ENCODE results near the gene WDR93.

DNA sequence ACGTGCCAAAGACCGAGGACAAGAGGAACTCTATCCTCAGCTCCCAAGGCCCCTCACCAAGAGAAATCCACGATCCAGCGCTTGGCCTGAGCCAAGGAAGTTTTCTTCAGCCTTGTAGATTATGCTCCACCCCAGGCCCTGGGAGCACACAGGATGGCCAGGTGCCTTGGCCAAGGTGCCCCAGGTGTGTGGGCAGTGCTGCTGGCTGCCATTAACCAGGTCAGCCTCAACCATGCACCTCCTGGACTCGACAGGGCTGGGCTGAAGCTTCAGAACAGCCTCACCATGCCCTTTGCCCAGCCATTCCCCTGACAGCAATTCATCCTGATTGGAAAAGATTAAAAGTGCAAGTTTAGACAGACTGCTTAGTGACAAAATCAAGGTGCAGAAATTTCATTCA is 71.3 kb downstream of the WDR93 start:
- no peak for TF ChIP-seq POLR2AphosphoS5 (IDR thresholded peaks at IDR 0.05; ENCODE audit: low read depth, low read length)
- TF ChIP-seq TAF1 (IDR thresholded peaks at IDR 0.05; ENCODE audit: borderline replicate concordance, insufficient read depth, low read length) = no peak

Data from PFSK-1 (cell line).